GM23338 (cell line): ENCODE data around the gene ZNF664. TPM values are rescaled to one million over a fixed set of nuclear protein-coding genes. Genes with fewer than 3 reads are reported as not detected.

Experiments
- ATAC-seq: fragments of 200-7000 bp; cut with Tn5 transposase; 3 replicates; pipeline ENCODE4 v1.9.1; 2020
- DNase-seq: peaks from one replicate; pipeline ENCODE4 v3.0.0-alpha.2; 2015; ENCODE audit warnings: low spot score
- H2AFZ ChIP-seq: fragments of 200-600 bp; sonication (generic); 2 replicates; pipeline ENCODE4 v1.8.0; 2016; ENCODE audit warnings: antibody characterized with exemption, mild to moderate bottlenecking, moderate library complexity
- H3F3A ChIP-seq: fragments of 200-600 bp; sonication (generic); replicated peaks from 2 replicates; pipeline ENCODE4 v1.8.0; 2017; ENCODE audit warnings: antibody characterized with exemption, mixed run types, low read depth
- H3K27ac ChIP-seq: fragments of 200-600 bp; sonication (generic); 2 replicates; pipeline ENCODE4 v1.6.1; 2016; ENCODE audit warnings: low read depth
- H3K27me3 ChIP-seq: fragments of 200-600 bp; sonication (generic); 2 replicates; pipeline ENCODE4 v1.8.0; 2016; ENCODE audit warnings: mild to moderate bottlenecking, mixed run types, moderate library complexity; ENCODE audit not compliant: insufficient read depth
- H3K36me3 ChIP-seq: fragments of 200-600 bp; sonication (generic); 2 replicates; pipeline ENCODE4 v1.8.0; 2016; ENCODE audit warnings: mild to moderate bottlenecking; ENCODE audit not compliant: insufficient read depth
- H3K4me1 ChIP-seq: fragments of 200-600 bp; sonication (generic); 2 replicates; pipeline ENCODE4 v1.8.0; 2016; ENCODE audit warnings: mild to moderate bottlenecking, moderate library complexity; ENCODE audit not compliant: insufficient read depth
- H3K4me2 ChIP-seq: fragments of 200-600 bp; sonication (generic); 2 replicates; pipeline ENCODE4 v1.7.1; 2017; ENCODE audit warnings: mixed run types
- H3K4me3 ChIP-seq: fragments of 200-600 bp; sonication (generic); 2 replicates; pipeline ENCODE4 v1.6.1; 2016; ENCODE audit warnings: mixed run types
- H3K79me2 ChIP-seq: fragments of 200-600 bp; sonication (generic); replicated peaks from 2 replicates; pipeline ENCODE4 v1.8.0; 2017; ENCODE audit warnings: mild to moderate bottlenecking; ENCODE audit not compliant: insufficient read depth
- H3K9me2 ChIP-seq: fragments of 200-600 bp; sonication (generic); 2 replicates; pipeline ENCODE4 v1.8.0; 2017; ENCODE audit not compliant: insufficient read depth
- H4K20me1 ChIP-seq: fragments of 200-600 bp; sonication (generic); replicated peaks from 2 replicates; pipeline ENCODE4 v1.8.0; 2017; ENCODE audit warnings: mild to moderate bottlenecking; ENCODE audit not compliant: insufficient read depth
- H3K27ac Mint-ChIP-seq: 2 replicates; pipeline ENCODE4 v1.8.0; 2020; ENCODE audit warnings: inconsistent platforms, mild to moderate bottlenecking, moderate library complexity, mixed read lengths
- H3K27me3 Mint-ChIP-seq: 3 replicates; pipeline ENCODE4 v1.8.0; 2022; ENCODE audit warnings: low read depth, mild to moderate bottlenecking, moderate library complexity, mixed read lengths, inconsistent platforms; ENCODE audit not compliant: insufficient read depth, poor library complexity
- H3K36me3 Mint-ChIP-seq: 3 replicates; pipeline ENCODE4 v1.8.0; 2021; ENCODE audit warnings: low read depth, mild to moderate bottlenecking, inconsistent platforms, moderate library complexity, mixed read lengths
- H3K4me1 Mint-ChIP-seq: 3 replicates; pipeline ENCODE4 v1.8.0; 2020; ENCODE audit warnings: mild to moderate bottlenecking, inconsistent platforms, mixed read lengths
- H3K4me3 Mint-ChIP-seq: 3 replicates; pipeline ENCODE4 v1.8.0; 2021; ENCODE audit warnings: moderate library complexity, mild to moderate bottlenecking, inconsistent platforms, mixed read lengths
- H3K9me3 Mint-ChIP-seq: 3 replicates; pipeline ENCODE4 v1.8.0; 2020; ENCODE audit warnings: moderate library complexity, mild to moderate bottlenecking, inconsistent platforms, mixed read lengths
- CREB1 ChIP-seq: fragments of 250-450 bp; sonication (Bioruptor Pico); IDR thresholded peaks from 2 replicates; pipeline ENCODE4 v1.5.0; 2020; ENCODE audit warnings: low read depth, mild to moderate bottlenecking, moderate library complexity
- EZH2 ChIP-seq: fragments of 200-600 bp; sonication (generic); IDR thresholded peaks from one replicate; pipeline ENCODE4 v1.8.0; 2017; ENCODE audit warnings: antibody characterized with exemption, mild to moderate bottlenecking, low read depth; ENCODE audit not compliant: unreplicated experiment
- EZH2phosphoT487 ChIP-seq: fragments of 200-600 bp; sonication (generic); IDR thresholded peaks from one replicate; pipeline ENCODE4 v1.8.1; 2018; ENCODE audit warnings: antibody characterized with exemption; ENCODE audit not compliant: unreplicated experiment
- JUNB ChIP-seq: IDR thresholded peaks from one replicate; pipeline ENCODE4 v1.6.1; 2016; ENCODE audit warnings: antibody characterized with exemption; ENCODE audit not compliant: unreplicated experiment
- NANOG ChIP-seq: IDR thresholded peaks from 2 replicates; pipeline ENCODE4 v1.6.1; 2016; ENCODE audit warnings: antibody characterized with exemption, borderline replicate concordance
- POLR2AphosphoS5 ChIP-seq: IDR thresholded peaks from 2 replicates; pipeline ENCODE4 v1.6.1; 2016; ENCODE audit warnings: antibody characterized with exemption, low read depth
- STAT1 ChIP-seq: IDR thresholded peaks from one replicate; pipeline ENCODE4 v1.6.1; 2016; ENCODE audit warnings: antibody characterized with exemption; ENCODE audit not compliant: unreplicated experiment
- ZNF114 ChIP-seq: fragments of 250-450 bp; sonication (Bioruptor Pico); IDR thresholded peaks from 2 replicates; pipeline ENCODE4 v1.5.0; 2020; ENCODE audit warnings: mild to moderate bottlenecking, moderate library complexity
- ZNF331 ChIP-seq: fragments of 250-450 bp; sonication (Bioruptor Pico); IDR thresholded peaks from 2 replicates; pipeline ENCODE4 v1.5.0; 2020; ENCODE audit warnings: low read depth, mild to moderate bottlenecking, moderate library complexity
- polyA plus RNA-seq: library from polyadenylated mRNA; unstranded; fragments of >200 nt; fragmentation: Nextera tagmentation; extraction: Ambion mirVana; gene quantifications from 2 replicates; pipeline ENCODE4 v1.2.1, GENCODE V29; 2016
- total RNA-seq: library from RNA; depleted of rRNA; stranded (reverse); fragments of >200 nt; shearing (Covaris generic); gene quantifications from 2 replicates; pipeline ENCODE4 v1.2.3, GENCODE V29; 2014
- TF ChIP-seq, protein P1 (sequence below): fragments of 250-450 bp; sonication (Bioruptor Pico); IDR thresholded peaks from 2 replicates; pipeline ENCODE4 v1.5.0; 2020; ENCODE audit warnings: mild to moderate bottlenecking, moderate library complexity
- TF ChIP-seq, protein P2 (sequence below): IDR thresholded peaks from one replicate; pipeline ENCODE4 v1.6.1; 2018; ENCODE audit warnings: antibody characterized with exemption; ENCODE audit not compliant: unreplicated experiment
- TF ChIP-seq, protein P3 (sequence below): IDR thresholded peaks from 2 replicates; pipeline ENCODE4 v1.6.1; 2016; ENCODE audit warnings: antibody characterized with exemption
- TF ChIP-seq, protein P4 (sequence below), 2 experiments: fragments of 200-600 bp in 1 of 2; sonication (generic) in 1 of 2; conservative IDR thresholded peaks; 2 replicates each; pipeline versions ENCODE4 v1.5.1 to v1.6.1; 2016 to 2017; ENCODE audit warnings: antibody characterized with exemption in 2 of 2, low read depth in 2 of 2, mild to moderate bottlenecking in 2 of 2, moderate library complexity in 1 of 2

ZNF664 gene
- total and polyA plus RNA-seq, 2 experiments from 2014 or later, result 8.1 to 35.2 TPM

DNA sequence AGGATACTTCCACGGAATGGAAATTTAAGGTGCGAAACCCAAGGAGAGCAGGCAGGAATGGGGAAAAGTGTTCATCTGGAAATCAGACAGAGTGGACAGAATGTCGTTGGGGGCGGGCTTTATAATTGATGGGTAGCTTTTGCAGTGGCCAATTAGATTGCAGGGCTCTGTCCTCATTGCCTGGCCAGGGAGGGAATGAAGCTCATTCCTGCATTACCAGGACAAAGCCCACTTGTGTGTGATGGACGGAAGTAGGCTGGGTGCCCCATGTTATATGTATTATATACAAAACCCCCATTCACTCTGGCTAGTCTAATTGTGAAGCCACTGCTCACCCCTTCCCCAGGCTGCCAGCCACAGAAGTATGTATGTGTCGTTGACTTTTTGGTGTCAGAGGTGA, 23.6 kb downstream of the ZNF664 start:
- 0 out of 2 replicates have a peak overlapping the region, but pooled peaks have one; percentile 12 for H3K4me2 ChIP-seq
- no peak overlapping the region for H3K4me3 Mint-ChIP-seq
- peaks cover 22% of the 10 kb centered on the region for H3K4me1 Mint-ChIP-seq
- H3K27me3 ChIP-seq, result no peaks in the 10 kb centered on the region
- no peaks in the 10 kb centered on the region for H3K36me3 ChIP-seq
- DNase-seq (no peak), ATAC-seq (peak; percentile 53)
- H3K27ac Mint-ChIP-seq, result no peak overlapping the region
- no peaks in the 10 kb centered on the region for H3K9me2 ChIP-seq
- no peak overlapping the region for H3K27ac ChIP-seq
- no peaks in the 10 kb centered on the region for H3K79me2 ChIP-seq
- H3K4me3 ChIP-seq, result no peak overlapping the region
- peaks cover 4% of the 10 kb centered on the region; the same call in 2 of the 3 replicates for H3K36me3 Mint-ChIP-seq
- H4K20me1 ChIP-seq, result peaks cover 12% of the 10 kb centered on the region
- H2AFZ ChIP-seq, result no peak overlapping the region
- no peaks in the 10 kb centered on the region for H3K27me3 Mint-ChIP-seq
- H3K9me3 Mint-ChIP-seq, result no peaks in the 10 kb centered on the region
- TF ChIP-seq STAT1, result no peak
- TF ChIP-seq, protein P1, sequence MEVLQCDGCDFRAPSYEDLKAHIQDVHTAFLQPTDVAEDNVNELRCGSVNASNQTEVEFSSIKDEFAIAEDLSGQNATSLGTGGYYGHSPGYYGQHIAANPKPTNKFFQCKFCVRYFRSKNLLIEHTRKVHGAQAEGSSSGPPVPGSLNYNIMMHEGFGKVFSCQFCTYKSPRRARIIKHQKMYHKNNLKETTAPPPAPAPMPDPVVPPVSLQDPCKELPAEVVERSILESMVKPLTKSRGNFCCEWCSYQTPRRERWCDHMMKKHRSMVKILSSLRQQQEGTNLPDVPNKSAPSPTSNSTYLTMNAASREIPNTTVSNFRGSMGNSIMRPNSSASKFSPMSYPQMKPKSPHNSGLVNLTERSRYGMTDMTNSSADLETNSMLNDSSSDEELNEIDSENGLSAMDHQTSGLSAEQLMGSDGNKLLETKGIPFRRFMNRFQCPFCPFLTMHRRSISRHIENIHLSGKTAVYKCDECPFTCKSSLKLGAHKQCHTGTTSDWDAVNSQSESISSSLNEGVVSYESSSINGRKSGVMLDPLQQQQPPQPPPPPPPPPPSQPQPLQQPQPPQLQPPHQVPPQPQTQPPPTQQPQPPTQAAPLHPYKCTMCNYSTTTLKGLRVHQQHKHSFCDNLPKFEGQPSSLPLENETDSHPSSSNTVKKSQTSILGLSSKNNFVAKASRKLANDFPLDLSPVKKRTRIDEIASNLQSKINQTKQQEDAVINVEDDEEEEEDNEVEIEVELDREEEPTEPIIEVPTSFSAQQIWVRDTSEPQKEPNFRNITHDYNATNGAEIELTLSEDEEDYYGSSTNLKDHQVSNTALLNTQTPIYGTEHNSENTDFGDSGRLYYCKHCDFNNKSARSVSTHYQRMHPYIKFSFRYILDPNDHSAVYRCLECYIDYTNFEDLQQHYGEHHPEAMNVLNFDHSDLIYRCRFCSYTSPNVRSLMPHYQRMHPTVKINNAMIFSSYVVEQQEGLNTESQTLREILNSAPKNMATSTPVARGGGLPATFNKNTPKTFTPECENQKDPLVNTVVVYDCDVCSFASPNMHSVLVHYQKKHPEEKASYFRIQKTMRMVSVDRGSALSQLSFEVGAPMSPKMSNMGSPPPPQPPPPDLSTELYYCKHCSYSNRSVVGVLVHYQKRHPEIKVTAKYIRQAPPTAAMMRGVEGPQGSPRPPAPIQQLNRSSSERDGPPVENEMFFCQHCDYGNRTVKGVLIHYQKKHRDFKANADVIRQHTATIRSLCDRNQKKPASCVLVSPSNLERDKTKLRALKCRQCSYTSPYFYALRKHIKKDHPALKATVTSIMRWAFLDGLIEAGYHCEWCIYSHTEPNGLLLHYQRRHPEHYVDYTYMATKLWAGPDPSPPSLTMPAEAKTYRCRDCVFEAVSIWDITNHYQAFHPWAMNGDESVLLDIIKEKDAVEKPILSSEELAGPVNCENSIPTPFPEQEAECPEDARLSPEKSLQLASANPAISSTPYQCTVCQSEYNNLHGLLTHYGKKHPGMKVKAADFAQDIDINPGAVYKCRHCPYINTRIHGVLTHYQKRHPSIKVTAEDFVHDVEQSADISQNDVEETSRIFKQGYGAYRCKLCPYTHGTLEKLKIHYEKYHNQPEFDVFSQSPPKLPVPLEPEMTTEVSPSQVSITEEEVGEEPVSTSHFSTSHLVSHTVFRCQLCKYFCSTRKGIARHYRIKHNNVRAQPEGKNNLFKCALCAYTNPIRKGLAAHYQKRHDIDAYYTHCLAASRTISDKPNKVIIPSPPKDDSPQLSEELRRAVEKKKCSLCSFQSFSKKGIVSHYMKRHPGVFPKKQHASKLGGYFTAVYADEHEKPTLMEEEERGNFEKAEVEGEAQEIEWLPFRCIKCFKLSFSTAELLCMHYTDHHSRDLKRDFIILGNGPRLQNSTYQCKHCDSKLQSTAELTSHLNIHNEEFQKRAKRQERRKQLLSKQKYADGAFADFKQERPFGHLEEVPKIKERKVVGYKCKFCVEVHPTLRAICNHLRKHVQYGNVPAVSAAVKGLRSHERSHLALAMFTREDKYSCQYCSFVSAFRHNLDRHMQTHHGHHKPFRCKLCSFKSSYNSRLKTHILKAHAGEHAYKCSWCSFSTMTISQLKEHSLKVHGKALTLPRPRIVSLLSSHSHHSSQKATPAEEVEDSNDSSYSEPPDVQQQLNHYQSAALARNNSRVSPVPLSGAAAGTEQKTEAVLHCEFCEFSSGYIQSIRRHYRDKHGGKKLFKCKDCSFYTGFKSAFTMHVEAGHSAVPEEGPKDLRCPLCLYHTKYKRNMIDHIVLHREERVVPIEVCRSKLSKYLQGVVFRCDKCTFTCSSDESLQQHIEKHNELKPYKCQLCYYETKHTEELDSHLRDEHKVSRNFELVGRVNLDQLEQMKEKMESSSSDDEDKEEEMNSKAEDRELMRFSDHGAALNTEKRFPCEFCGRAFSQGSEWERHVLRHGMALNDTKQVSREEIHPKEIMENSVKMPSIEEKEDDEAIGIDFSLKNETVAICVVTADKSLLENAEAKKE (CRISPR knock-in tag), result no peak
- TF ChIP-seq, protein P2, sequence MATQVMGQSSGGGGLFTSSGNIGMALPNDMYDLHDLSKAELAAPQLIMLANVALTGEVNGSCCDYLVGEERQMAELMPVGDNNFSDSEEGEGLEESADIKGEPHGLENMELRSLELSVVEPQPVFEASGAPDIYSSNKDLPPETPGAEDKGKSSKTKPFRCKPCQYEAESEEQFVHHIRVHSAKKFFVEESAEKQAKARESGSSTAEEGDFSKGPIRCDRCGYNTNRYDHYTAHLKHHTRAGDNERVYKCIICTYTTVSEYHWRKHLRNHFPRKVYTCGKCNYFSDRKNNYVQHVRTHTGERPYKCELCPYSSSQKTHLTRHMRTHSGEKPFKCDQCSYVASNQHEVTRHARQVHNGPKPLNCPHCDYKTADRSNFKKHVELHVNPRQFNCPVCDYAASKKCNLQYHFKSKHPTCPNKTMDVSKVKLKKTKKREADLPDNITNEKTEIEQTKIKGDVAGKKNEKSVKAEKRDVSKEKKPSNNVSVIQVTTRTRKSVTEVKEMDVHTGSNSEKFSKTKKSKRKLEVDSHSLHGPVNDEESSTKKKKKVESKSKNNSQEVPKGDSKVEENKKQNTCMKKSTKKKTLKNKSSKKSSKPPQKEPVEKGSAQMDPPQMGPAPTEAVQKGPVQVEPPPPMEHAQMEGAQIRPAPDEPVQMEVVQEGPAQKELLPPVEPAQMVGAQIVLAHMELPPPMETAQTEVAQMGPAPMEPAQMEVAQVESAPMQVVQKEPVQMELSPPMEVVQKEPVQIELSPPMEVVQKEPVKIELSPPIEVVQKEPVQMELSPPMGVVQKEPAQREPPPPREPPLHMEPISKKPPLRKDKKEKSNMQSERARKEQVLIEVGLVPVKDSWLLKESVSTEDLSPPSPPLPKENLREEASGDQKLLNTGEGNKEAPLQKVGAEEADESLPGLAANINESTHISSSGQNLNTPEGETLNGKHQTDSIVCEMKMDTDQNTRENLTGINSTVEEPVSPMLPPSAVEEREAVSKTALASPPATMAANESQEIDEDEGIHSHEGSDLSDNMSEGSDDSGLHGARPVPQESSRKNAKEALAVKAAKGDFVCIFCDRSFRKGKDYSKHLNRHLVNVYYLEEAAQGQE, result no peak
- TF ChIP-seq ZNF114 (CRISPR knock-in tag), result no peak
- no peak for TF ChIP-seq NANOG
- TF ChIP-seq, protein P3, sequence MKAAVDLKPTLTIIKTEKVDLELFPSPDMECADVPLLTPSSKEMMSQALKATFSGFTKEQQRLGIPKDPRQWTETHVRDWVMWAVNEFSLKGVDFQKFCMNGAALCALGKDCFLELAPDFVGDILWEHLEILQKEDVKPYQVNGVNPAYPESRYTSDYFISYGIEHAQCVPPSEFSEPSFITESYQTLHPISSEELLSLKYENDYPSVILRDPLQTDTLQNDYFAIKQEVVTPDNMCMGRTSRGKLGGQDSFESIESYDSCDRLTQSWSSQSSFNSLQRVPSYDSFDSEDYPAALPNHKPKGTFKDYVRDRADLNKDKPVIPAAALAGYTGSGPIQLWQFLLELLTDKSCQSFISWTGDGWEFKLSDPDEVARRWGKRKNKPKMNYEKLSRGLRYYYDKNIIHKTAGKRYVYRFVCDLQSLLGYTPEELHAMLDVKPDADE, result no peak
- TF ChIP-seq JUNB, result no peak
- TF ChIP-seq, protein P4, sequence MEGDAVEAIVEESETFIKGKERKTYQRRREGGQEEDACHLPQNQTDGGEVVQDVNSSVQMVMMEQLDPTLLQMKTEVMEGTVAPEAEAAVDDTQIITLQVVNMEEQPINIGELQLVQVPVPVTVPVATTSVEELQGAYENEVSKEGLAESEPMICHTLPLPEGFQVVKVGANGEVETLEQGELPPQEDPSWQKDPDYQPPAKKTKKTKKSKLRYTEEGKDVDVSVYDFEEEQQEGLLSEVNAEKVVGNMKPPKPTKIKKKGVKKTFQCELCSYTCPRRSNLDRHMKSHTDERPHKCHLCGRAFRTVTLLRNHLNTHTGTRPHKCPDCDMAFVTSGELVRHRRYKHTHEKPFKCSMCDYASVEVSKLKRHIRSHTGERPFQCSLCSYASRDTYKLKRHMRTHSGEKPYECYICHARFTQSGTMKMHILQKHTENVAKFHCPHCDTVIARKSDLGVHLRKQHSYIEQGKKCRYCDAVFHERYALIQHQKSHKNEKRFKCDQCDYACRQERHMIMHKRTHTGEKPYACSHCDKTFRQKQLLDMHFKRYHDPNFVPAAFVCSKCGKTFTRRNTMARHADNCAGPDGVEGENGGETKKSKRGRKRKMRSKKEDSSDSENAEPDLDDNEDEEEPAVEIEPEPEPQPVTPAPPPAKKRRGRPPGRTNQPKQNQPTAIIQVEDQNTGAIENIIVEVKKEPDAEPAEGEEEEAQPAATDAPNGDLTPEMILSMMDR (conservative IDR thresholded peaks at IDR 0.05; ENCODE audit: low read depth in 2 of 2), result no peak
- TF ChIP-seq ZNF331 (CRISPR knock-in tag), result no peak
- no peak for TF ChIP-seq EZH2
- no peak for TF ChIP-seq EZH2phosphoT487
- no peak for TF ChIP-seq CREB1
- TF ChIP-seq POLR2AphosphoS5, result no peak
- no peaks in the 10 kb centered on the region for H3F3A ChIP-seq
- peaks cover 9% of the 10 kb centered on the region for H3K4me1 ChIP-seq
